ENCODE measurements around the gene SLC5A3. TPM values are rescaled to one million over a fixed set of nuclear protein-coding genes. Genes with fewer than 3 reads are reported as not detected.
A peak's percentile ranks its signal among the peaks of the same experiment; 100 is the strongest.

The SLC5A3 gene
- total RNA-seq, 1 donor from 2014 or later = 23.3 TPM

- no peak for TF ChIP-seq CTCF (IDR thresholded peaks at IDR 0.05; ENCODE audit: unreplicated experiment)
- peaks cover 10% of the 10 kb centered on the region for H3K36me3 Mint-ChIP-seq (ENCODE audit: insufficient read depth)
- H3K27ac Mint-ChIP-seq = no peak overlapping the region
- no peaks in the 10 kb centered on the region for H3K27me3 Mint-ChIP-seq
- peaks cover 29% of the 10 kb centered on the region for H3K4me1 Mint-ChIP-seq (ENCODE audit: low read depth)
- no peaks in the 10 kb centered on the region for H3K9me3 Mint-ChIP-seq (ENCODE audit: low read depth)
- H3K4me3 Mint-ChIP-seq (ENCODE audit: low read depth) = no peak overlapping the region
- no peak for DNase-seq (ENCODE audit: low spot score, unreplicated experiment)
Measured at GRCh38 chr21:34107606-34108005, 34.2 kb downstream of the SLC5A3 start.

- TF ChIP-seq CTCF (IDR thresholded peaks at IDR 0.05; ENCODE audit: unreplicated experiment) = no peak
- Mint-ChIP-seq H3K27me3 (no peaks in the 10 kb centered on the region), H3K36me3 (ENCODE audit: insufficient read depth) (peaks cover 18% of the 10 kb centered on the region), H3K4me3 (ENCODE audit: low read depth) (no peak overlapping the region), H3K9me3 (ENCODE audit: low read depth) (no peaks in the 10 kb centered on the region), H3K4me1 (ENCODE audit: low read depth) (peaks cover 35% of the 10 kb centered on the region), H3K27ac (no peak overlapping the region)
- DNase-seq (ENCODE audit: low spot score, unreplicated experiment) = no peak
Measured at GRCh38 chr21:34109075-34109474, 35.7 kb downstream of the SLC5A3 start.

DNA sequence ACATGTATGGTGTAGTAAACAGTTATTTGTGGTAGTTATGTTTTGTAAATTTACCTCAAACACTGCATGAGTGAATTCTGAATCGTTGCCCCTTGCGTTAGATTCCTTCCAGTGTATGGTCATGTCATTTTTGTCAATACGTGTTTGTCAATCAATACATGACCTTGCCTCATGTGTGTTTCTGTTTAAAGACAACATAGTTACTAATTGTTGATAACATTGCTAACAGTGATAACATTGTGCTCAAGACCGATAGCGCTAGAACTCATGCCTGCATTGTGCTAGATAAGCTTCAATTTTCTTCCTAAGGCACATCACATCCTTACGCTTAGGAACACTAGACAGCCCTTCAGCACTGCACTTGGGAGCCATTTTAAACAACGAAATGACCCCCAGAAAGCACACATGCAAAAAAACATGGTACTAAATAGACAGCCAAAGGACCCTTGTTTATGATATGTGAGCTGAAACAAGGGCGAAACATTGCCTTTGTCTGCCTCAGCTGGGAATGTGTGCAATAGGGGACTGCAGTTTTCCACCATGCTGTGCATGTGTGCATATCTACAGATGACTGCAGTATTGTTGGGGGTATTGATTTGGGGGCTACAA, 37.3 kb downstream of the SLC5A3 start:
- TF ChIP-seq CTCF (IDR thresholded peaks at IDR 0.05; ENCODE audit: unreplicated experiment) = no peak
- peaks cover 6% of the 10 kb centered on the region for H3K9me3 Mint-ChIP-seq (ENCODE audit: low read depth)
- H3K36me3 Mint-ChIP-seq (ENCODE audit: insufficient read depth) = peaks cover 28% of the 10 kb centered on the region
- DNase-seq (ENCODE audit: low spot score, unreplicated experiment) = no peak
- H3K27ac Mint-ChIP-seq = peak overlapping the region; percentile 56
- H3K4me1 Mint-ChIP-seq (ENCODE audit: low read depth) = peaks cover 35% of the 10 kb centered on the region
- peak overlapping the region; percentile 2 for H3K4me3 Mint-ChIP-seq (ENCODE audit: low read depth)
- no peaks in the 10 kb centered on the region for H3K27me3 Mint-ChIP-seq

DNA sequence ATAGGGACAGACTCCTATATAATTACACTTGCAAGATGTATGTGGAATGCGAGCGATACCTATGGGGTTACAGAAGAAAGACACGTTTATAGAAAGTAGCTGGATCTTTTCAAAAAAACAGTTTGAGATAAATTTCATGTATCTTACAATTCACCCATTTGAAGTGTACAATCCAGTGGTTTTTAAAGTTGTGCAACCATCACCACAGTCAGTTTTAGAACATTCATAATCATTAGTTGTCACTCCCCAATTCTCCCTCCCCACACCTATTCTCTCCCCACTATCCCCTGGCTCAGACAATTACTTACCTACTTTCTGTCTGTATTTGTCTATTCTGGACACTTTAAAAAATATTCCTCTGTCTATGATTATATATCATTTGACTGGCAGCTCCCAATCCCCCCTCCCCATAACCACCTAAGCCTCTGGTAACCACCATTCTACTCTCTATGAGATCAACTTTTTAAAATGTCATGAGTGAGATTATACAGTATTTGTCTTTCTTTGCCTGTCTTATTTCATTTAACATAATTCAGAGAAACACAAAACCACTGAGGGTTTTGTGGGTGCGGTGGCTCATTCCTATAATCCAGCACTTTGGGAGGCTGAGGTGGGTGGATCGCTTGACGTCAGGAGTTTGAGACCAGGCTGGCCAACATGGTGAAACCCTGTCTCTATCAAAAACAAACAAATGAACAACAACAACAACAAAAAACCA, 39.1 kb downstream of the SLC5A3 start:
- Mint-ChIP-seq H3K4me3 (ENCODE audit: low read depth) (no peak overlapping the region), H3K9me3 (ENCODE audit: low read depth) (peaks cover 10% of the 10 kb centered on the region), H3K27ac (no peak overlapping the region), H3K4me1 (ENCODE audit: low read depth) (peaks cover 33% of the 10 kb centered on the region), H3K36me3 (ENCODE audit: insufficient read depth) (peaks cover 36% of the 10 kb centered on the region), H3K27me3 (no peaks in the 10 kb centered on the region)
- DNase-seq (ENCODE audit: low spot score, unreplicated experiment) = no peak
- TF ChIP-seq CTCF (IDR thresholded peaks at IDR 0.05; ENCODE audit: unreplicated experiment) = no peak

GRCh38 chr21:34113842-34114241, 40.5 kb downstream of the SLC5A3 start:
- no peaks in the 10 kb centered on the region for H3K27me3 Mint-ChIP-seq
- DNase-seq (ENCODE audit: low spot score, unreplicated experiment) = no peak
- H3K9me3 Mint-ChIP-seq (ENCODE audit: low read depth) = peaks cover 10% of the 10 kb centered on the region
- H3K27ac Mint-ChIP-seq = no peak overlapping the region
- H3K36me3 Mint-ChIP-seq (ENCODE audit: insufficient read depth) = peaks cover 37% of the 10 kb centered on the region
- H3K4me1 Mint-ChIP-seq (ENCODE audit: low read depth) = peaks cover 33% of the 10 kb centered on the region
- no peak for TF ChIP-seq CTCF (IDR thresholded peaks at IDR 0.05; ENCODE audit: unreplicated experiment)
- H3K4me3 Mint-ChIP-seq (ENCODE audit: low read depth) = no peak overlapping the region
